AG20443 (cell line): ENCODE results near the gene FNIP2.
"Not testable (repeated sequence)": the region's sequence is repeated elsewhere in the genome, so short reads cannot be mapped to it uniquely, and the experiment has no call there.

Experiments used
- DNase-seq: peaks from one replicate; pipeline ENCODE4 v3.0.0; 2012; ENCODE audit warnings: low spot score, mixed read lengths

The FNIP2 gene

GRCh38 chr4:158768555-158769174, at the start of gene FNIP2:
Gene FNIP2 (plus strand): TSS chr4:158769026. CDS start chr4:158769213, 187 bp downstream.
- DNase-seq, result peak; percentile 95

GRCh38 chr4:158721680-158722079, 47.1 kb upstream of the FNIP2 start:
- DNase-seq, result no peak

GRCh38 chr4:158722291-158722916, 46.4 kb upstream of the FNIP2 start:
- peak; percentile 63 for DNase-seq

- DNase-seq, result peak; percentile 94
These were observed 45.7 kb upstream of the FNIP2 start, which contains the start of gene PPID for GRCh38 chr4:158722917-158723793. Gene PPID (minus strand): TSS chr4:158723396. CDS start chr4:158723288, 108 bp downstream.

- no peak for DNase-seq
These were observed 44.2 kb upstream of the FNIP2 start for GRCh38 chr4:158724637-158725036.

GRCh38 chr4:158726633-158727032, 42.2 kb upstream of the FNIP2 start:
- DNase-seq, result no peak

- DNase-seq, result no peak
These were observed 40.6 kb upstream of the FNIP2 start for GRCh38 chr4:158728236-158728635.

GRCh38 chr4:158729716-158730559, 38.9 kb upstream of the FNIP2 start:
- DNase-seq, result peak; percentile 81

- no peak for DNase-seq
These were observed 30.0 kb upstream of the FNIP2 start for GRCh38 chr4:158738866-158739265.

GRCh38 chr4:158739600-158739999, 29.2 kb upstream of the FNIP2 start:
- no peak for DNase-seq

- no peak for DNase-seq
These were observed 27.4 kb upstream of the FNIP2 start for GRCh38 chr4:158741326-158742021.

- DNase-seq, result not testable (repeated sequence)
These were observed 22.3 kb upstream of the FNIP2 start for GRCh38 chr4:158746537-158746936.

GRCh38 chr4:158750379-158750778, 18.4 kb upstream of the FNIP2 start:
- peak; percentile 76 for DNase-seq

GRCh38 chr4:158754385-158755180, 14.2 kb upstream of the FNIP2 start:
- peak; percentile 52 for DNase-seq

GRCh38 chr4:158755819-158756218, 13.0 kb upstream of the FNIP2 start:
- DNase-seq, result not testable (repeated sequence)

GRCh38 chr4:158756588-158756987, 12.2 kb upstream of the FNIP2 start:
- no peak for DNase-seq

- peak; percentile 52 for DNase-seq
These were observed 10.7 kb upstream of the FNIP2 start for GRCh38 chr4:158758142-158758541.

GRCh38 chr4:158758703-158759102, 10.1 kb upstream of the FNIP2 start:
- DNase-seq, result no peak

- DNase-seq, result not testable (repeated sequence)
These were observed 9.3 kb upstream of the FNIP2 start for GRCh38 chr4:158759539-158759938.

- no peak for DNase-seq
These were observed 8.0 kb upstream of the FNIP2 start for GRCh38 chr4:158760866-158761265.
